Right kidney (tissue), 1 donor: Measurements from ENCODE around the gene SCO2.

Source experiments
- DNase-seq: peaks from one replicate; pipeline ENCODE4 v3.0.0-alpha.2; 2016

Gene SCO2

DNA sequence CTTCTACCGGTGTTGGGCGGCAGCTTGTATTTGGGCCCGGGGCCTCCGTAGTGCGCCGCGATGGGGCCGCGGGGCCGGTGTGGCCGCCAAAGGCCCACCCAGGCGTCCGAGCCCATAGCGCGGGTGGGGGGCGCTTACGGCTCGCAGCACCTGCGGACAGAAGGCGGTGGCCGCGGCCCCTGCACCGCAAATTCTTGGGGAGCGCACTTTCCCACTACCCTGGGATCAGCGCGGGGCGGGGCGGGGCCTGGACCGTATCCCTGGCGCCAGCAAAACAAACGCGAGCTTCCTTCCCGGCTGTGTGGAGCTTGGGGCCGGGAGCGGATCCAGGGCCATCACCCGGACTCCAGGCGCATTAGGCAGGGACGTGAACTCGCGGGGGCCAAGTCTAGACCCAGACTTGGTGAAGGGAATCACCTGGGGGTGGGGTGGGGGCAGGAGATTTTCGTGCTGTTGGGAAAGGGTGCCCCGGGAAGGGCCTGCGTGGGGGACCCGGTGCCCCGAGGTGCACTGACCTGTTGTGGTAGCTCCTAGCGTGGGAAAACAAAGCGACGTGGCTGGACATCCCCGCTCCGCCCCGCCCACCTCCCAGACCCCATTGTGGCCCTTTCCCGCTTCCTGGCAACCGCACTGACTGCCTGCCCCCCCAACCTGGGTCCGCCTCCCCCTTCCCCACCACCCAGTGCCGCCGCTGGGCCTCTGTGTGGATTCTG is 6.7 kb upstream of the SCO2 start:
- DNase-seq, result peak; percentile 56

DNA sequence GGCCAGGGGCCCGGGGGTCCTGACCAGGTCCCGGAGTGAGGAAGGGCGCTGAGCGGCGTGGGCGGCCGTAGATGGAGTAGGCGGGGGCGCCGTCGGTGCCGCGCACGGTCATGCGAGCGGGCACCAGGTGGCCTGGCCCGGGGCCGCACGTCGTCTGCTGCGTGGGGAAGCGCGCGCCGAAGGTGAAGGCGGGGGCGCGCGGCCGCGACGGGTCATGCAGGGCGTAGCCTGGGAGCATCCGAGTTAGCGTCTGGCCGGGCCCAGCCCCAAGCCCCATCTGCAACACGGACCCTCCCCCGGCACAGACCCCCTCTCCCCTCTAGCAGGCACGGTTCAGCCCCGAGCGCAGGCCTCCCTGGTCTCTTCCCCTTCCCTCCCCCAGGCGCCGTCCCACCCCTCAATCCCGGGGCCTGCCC is 6.2 kb upstream of the SCO2 start:
- DNase-seq, result no peak

DNA sequence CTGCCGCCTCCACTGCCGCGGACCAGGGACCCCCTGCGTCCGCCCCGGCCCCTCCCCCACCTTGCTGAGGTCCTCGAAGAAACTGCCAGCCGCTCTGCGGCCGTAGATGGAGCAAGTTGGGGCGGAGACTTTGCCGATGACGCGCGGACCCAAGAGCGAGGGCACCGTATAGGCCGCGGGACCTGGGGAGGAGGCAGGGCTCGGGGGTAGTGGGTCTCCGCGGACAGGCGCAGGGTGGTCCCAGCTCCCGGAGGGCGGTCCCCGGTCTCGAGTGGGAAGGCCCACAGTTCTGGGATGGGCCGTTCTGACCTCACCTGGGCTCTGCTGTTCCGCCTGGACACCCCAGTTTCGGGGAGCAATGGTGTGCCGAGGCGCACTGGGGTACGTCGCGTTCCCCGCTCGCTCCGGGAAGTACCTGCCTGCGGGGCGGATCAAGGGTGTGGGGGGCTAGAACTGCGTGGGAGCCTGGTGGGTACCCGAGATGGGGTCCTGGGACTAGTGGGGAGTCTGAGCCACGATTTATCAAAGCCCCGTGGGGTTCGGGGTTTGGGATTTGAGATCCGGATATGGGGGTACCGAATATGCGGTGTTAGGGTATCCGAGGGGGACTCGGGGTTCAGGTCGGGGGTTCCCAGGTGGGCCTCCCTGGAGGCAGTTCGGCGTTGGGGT is 5.6 kb upstream of the SCO2 start:
- peak; percentile 46 for DNase-seq

DNA sequence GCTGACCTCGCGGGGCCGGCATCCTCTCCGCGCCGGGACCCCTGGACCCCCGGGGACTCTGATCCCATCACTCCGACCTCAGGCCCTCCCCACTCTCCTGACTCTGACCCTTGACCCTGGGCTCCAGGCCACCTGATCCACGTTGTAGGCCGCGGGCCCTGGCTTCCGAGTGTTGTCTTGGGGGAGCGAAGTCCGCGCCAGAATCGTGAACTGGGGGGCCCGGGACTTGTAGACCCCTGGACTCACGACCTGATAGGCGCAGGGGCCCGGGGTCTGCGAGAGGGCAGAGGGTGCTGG is 5.1 kb upstream of the SCO2 start:
- DNase-seq, result no peak

DNA sequence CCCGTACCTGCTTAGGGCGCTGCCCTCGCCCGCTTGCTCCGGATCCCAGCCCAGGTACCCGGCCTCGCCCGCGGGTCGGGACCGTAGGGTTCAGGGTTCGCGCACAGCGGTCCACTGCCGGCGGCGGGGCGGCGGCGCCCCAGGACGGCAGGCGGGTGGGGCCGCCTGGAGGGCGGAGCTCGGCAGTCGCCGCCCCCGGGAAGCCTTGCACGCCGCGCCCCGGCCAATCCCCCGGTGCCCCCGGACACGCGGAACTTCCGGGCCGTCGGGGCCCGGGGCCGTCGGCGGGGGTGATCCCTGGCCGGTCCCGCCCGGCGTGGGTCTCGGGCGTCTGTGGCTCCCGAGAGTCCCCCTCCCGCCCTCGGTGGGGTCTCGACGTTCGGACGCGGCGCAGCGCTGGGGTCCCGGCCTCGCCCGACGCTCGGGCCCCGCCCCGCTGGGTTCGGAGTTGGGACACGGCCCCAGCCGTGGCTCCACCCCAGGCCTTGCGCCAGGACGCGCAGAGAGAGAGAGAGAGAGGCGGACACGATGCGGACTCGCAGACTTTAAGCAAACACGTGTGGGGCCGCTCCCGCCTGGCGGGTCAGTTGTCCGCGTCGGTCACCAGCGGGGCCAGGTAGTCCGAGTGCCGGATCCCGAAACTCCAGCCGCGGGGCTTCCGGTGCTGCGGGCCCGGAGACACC is 4.6 kb upstream of the SCO2 start, which contains the start of gene TYMP:
Gene TYMP (minus strand): TSS at position 116 of the 683 bp plus-strand sequence. CDS start 303 bp downstream, outside the sequence.
- peak; percentile 64 for DNase-seq

DNA sequence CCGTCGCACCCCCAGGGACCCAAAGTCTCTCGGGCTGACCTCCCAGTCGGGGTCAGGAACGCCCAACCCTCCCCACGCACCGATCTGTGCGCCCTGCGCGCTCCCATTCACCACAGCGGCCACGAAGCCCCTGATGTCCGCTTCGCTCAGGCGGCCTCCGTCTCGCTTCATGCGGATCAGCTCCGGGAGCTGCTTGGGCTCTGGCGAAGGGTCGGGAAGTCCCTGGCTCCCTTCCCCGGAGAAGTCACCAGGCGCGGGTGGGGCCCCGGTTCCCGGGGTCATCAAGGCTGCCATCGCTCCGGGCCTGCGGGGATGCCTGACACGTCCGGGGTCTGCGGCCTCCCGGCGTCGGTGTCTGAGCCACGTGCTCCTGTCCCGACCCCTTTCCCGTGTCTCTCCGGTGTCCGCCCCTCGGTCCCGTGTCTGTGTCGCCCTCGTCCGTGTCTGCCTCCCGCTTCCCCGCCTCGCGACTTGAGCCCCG is 4.1 kb upstream of the SCO2 start:
- peak; percentile 61 for DNase-seq

DNA sequence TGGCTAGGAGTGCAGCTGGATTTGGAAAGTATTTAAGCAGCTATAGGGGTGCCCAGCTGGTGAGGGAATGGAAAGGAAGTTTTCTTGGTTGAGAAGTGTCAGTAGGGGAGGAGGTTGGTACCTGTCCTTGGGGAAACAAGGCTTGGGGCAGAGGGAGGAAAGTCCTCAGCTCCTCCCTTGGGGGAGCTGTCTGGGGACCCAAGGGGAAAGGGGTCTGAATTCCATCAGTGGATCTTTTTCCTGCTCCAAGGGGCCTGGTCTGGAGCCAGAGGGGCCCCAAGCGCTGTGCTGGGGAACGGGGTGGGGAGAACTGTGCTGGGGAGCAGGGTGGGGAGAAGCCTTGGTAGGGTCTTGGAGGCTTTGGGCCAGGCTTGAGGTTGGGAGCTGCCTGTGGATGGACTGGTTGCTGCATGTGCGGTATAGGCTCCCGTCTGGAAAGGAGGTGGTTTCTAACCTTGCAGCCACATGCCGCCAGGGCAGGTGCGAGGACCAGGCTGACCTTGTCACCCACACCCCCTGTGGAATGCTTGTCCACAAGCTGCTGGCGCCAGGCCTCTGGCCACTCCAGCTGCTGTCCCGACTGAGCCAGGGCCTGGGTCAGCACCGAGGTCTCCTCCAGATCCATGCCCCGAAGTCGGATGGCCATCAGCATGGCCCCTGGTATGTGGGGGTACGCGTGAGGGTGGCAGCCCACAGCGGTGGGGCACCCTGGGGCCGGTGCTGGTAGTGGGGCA is 3.5 kb upstream of the SCO2 start:
- DNase-seq, result no peak

DNA sequence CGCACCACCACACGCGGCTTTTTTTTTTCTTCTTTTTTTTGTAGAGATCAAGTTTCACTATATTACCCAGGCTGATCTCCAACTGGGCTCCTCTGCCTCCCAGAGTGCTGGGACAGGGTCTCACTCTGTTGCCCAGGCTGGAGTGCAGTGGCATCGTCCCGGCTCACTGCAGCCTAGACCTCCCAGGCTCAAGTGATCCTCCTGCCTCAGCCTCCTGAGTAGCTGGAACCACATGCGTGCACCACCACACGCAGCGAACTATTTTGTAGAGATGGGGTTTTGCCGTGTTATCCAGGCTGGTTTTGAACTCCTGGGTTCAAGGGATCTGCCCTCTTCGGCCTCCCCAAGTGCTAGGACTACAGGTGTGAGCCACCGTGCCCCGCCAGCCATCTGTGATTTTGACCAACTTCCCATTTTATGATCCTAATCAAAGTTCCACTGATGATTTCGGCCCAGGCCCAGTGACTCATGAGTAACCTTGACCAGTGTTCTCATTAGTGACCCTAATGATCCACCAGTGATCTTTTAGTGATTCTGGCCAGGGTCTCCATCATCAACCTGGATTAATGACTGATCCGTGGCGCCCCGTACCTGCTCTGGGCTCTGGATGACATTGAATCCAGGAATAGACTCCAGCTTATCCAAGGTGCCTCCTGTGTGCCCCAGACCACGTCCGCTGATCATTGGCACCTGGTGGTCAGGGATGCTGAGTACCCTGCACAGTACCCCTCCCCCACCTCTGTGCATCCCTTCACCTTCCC is 2.7 kb upstream of the SCO2 start:
- DNase-seq, result no peak

DNA sequence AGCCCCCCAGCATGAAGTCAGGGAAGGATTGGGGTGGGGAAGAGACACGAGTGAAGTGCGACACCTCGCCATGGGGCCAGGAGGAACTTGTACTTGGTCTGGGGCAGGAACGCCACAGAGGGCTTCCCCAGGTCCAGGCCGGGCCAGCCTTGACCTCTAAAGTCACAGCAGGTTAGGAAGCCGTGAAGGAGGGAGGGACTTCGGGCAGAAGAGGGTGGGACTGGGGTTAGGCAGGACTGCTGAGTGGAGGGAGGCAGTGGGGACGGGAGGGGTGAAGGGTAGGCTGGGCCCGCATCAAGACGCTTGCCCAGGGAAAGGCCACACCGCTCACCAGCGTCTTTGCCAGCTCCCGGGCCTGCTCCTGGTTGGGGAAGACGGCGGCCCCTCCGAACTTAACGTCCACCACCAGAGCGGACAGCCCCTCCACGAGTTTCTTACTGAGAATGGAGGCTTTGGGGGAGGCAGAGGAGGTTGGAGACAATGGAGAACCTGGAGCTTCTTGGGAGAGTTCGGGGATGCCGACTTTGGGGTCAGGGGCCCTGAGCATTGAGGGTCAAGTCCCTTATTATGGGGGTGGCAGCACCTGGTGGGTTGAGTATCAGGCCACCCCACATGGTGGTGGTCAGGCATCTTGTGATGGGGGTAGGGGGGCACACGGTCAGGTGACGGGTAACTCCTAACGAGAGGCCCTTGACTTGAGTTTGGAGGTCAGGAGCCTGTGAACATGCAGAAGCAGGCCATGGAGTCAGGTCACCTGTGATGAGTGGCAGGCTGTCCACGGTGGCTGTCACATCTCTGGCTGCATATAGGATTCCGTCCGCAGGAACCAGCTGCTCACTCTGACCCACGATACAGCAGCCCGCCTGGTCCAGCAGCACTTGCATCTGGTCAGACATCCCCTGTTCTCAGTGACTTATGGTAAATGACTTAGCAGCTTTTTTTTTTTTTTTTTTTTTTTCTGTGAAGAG is 1.7 kb upstream of the SCO2 start:
- DNase-seq, result peak; percentile 51

DNA sequence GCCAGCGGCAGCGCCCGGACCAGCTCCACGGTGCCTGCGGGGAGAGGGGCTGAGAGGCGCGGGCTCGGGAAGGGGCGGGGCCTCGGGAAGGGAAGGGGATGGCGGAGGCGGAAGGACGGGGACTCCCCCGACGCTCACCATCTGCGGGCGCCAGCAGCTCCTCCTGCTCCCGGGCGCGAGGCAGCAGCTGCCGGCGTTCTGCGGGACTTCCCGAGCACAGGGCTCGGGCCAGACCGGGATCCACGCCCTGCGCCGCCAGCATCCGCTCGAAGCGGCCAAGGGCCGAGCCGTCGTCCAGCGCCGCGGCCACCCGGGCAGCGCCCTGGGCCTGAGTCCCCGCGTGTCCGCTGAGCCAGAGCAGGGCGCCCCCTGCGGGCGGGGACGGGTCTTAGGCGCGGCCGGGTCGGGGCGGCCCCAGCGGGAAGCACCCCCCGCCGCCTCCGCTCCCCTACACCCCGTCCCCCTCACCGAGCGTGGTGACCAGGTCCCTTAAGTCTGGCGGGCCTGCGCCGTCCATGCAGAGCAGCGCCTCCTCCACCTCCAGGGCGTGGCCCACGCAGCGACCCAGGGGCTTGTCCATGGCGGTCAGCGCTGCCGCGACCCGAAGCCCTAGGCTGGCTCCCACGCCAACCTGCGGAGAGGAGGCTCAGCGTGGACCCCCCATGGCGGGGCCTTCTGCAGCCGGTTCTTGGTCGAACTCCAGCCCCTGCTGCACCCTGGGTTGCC is 873 bp upstream of the SCO2 start:
- peak; percentile 91 for DNase-seq

DNA sequence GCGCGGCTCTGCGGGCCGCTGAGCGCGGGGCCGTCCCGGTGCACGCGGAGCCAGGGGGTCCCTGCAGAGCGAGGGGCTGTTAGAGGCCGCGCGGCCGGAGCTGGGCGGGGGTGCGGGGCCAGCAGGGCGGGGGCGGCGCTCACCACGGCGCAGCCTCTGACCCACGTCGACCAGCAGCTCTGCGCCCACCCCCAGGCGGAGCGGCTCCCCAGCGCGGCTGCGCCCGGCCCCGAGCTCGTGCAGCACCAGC is 385 bp upstream of the SCO2 start:
- no peak for DNase-seq

DNA sequence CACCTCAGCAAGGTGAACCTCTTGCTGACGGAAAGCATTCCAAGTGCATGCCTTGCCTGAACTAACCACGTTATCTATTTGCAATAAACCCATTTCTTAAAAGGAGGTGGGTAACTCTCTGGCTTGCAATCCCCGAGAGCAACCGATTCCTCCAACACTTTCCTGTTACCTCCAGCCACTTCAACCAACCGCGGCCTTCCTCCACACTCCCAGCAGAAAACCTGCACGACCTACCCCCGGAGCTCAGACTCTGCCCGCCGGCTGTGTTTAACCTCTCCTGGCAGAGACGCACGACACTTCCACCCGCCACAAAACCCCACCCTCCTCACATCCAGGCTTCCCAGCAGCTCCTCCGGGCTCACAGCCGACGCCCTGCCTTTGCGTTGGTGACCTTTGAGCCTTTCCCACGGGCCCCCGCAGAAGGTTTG is 708 bp downstream of the SCO2 start:
- peak; percentile 12 for DNase-seq

DNA sequence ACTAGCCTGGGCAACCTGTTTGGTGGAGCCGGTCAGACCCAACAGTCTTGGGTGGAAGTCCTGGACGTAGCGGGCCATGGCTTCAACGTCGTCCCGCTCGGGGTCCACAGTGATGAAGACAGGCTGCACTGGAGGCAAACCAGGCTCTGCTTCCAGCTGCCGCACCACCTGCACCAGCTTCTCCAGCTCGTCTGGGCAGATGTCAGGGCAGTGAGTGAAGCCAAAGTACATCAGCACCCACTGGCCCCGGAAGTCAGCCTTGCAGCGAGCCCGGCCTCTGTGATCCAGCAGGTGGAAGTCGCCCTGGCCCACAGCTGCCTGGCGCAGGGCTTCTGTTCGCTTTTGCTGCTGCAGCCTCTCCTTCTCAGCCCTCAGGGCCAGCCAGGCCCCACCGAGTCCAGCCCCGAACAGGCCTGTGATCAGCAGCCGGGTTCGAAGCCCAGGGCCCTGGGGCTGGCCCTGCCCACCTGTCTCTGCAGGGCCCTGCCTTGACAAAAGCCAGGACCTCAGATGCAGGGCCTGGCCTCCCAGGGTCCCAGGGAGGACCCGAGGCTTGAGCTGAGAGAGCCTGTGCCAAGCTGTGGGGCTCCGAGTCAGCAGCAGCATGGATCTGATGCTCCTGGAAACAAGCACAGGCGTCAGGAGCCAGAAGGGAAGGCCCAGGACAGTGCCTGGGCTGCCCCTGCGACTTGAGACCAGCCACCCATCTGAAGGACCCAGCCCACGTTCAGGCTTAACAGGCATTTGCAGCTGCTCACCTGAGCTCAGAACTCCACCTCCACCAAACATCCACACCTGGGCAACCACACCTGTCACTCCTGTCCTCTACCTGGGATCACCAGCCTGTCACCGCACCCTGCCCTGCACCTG is 1.4 kb downstream of the SCO2 start:
- no peak for DNase-seq

DNA sequence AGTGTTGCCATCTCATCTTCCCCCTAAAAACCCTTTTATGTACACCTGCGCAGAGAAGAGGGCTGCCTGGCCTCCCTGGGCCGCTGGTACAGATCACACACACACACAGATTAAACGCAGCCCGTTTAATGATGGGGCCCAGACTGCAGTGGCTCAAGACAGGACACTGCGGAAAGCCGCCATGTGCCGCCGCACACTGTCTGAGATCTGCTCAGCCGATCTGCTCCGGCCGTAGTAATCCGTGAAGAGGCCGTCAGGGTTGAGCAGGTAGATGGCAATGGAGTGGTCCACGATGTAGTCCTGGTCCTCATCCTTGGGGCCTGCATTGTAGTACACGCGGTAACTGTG is 2.0 kb downstream of the SCO2 start:
- DNase-seq, result no peak

DNA sequence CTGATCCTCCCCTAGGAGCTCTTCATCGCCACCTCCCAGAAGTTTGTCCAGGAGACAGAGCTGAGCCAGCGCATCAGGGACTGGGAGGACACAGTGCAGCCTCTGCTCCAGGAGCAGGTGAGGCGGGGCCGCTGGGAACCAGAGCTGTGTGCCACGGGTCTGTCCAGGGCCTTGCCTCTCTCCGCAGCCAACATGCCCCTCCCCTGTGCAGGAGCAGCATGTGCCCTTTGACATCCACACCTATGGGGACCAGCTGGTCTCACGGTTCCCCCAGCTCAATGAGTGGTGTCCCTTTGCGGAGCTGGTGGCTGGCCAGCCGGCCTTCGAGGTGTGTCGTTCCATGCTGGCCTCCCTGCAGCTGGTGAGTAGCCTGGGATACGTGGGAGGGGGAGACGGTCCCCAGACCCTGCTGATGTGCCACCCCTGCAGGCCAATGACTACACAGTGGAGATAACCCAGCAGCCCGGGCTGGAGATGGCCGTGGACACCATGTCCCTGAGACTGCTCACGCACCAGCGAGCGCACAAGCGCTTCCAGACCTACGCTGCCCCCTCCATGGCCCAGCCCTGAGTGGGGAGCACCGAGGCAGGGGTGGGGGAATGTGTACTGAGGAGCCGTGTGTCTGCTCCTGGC is 2.5 kb downstream of the SCO2 start:
- DNase-seq, result no peak

DNA sequence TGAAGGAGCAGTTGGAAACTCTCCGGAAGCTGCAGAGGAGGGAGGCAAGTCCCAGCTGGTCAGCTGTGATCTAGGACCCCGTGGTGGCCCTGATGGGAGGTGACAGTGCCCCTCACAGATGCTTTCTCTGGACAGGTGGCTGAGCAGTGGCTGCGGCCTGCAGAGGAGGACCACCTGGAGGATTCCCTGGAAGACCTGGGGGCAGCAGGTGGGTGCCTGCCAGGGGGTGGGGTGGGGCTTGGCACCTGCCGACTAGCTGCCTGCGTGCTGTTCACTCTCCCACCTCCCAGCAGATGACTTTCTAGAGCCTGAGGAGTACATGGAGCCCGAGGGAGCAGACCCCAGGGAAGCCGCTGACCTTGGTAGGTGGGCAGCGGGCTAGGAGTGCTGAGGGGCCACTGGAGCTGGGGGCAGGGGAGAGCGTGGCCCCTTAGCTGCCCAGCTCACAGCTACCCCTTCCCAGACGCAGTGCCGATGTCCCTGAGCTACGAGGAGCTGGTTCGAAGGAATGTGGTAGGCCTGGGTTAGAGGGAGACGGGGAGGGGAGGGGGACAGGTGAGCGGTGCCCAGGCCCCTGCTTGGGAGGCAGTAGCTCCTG is 3.1 kb downstream of the SCO2 start:
- no peak for DNase-seq

DNA sequence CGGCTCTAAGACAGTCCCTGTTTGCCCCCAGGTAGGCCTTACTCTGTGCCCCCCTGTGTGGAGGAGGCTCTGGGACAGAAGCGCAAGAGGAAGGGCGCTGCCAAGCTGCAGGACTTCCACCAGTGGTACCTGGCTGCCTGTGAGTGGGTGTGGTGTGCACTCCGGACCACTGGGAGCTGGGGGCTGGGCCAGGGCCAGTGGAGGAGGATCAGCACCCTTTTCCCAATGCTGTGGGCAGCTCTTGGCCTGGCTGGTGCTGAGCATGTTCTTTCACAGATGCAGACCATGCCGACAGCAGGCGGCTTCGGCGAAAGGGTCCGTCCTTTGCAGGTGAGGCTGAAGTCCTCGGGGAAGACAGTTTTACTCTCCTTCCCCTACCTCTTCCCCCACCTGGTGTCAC is 3.7 kb downstream of the SCO2 start:
- no peak for DNase-seq

DNA sequence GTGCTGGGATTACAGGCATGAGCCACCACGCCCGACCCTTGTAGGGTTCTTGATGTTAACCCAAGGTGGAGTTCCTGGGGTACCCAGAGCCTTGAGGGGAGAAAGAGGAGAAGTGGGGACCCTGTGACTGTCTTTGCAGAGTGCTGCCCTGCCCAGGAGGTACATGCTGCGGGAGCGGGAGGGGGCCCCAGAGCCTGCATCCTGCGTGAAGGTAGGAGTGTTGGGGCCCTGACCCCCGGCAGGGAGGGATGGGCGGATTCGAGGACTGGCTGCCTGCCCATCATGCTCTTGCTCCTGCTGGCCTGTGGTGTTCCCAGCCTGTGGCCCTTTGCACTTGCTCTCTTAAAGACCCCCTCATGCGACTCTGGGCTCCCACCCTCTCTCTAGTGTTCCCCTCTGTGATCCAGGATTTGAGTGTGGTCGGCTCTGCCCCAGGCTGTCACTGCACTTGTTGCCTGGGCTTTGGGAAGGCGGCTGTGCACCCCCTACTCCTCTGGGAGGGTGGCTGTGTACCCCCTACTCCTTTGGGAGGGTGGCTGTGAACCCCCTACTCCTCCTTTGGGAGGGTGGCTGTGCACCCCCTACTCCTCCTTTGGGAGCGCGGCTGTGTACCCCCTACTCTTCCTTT is 4.5 kb downstream of the SCO2 start:
- DNase-seq, result no peak
